Fibroblast of skin of right quadriceps (primary cell): ENCODE data around the gene HOXA10.

ENCODE experiments used
- DNase-seq: peaks from one replicate; pipeline ENCODE4 v3.0.0-alpha.2; 2013

HOXA10 gene

DNA sequence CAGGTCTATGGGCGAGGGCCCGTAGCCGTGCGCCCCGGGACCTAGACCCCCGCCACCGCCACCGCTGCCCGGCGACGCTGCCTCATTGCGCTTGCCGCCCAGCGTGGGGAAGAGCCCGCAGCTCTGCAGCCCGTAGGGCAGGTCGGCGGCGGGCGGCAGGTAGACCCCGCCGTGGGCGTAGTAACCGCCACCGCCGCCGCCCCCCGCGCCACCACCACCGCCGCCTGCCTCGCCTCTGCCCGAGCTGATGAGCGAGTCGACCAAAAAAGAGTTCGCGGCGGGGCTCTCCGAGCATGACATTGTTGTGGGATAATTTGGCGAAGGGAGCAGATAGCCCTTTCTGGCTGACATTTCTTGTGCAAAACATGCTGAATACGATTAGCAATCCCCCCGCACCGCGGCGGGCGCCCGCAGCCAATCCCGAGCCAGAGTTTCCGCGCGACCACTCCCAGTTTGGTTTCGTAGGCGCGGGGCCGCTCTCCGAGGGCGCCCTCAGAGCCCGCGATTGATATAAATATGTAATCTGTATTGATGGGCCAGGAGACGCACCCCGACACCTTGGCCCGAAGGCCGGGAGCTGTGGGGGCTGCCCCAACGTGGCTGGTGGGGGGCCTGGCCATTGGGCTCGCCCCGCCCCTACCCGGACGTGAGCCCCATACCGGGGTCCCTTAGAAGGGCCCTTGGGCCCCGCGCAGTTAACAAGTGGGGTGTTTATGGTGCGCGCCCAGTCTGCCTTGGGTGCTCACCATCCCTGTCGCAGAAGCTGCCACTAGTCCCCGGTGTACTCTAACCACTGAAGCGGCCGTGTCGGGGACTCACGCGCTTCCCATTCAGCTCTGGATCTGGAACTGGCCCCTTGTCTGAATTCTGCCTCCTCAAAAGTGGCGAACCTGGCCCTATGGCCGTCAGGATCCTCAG is at the start of gene HOXA10:
HOXA10 (minus strand) TSS at position 365 of the 918 bp plus-strand sequence; CDS start at position 351, 14 bp downstream.
- DNase-seq, result peak; percentile 89

- no peak for DNase-seq
These were observed 47.2 kb upstream of the HOXA10 start for GRCh38 chr7:27221201-27221797.

- no peak for DNase-seq
These were observed 46.4 kb upstream of the HOXA10 start for GRCh38 chr7:27220440-27220955.

DNA sequence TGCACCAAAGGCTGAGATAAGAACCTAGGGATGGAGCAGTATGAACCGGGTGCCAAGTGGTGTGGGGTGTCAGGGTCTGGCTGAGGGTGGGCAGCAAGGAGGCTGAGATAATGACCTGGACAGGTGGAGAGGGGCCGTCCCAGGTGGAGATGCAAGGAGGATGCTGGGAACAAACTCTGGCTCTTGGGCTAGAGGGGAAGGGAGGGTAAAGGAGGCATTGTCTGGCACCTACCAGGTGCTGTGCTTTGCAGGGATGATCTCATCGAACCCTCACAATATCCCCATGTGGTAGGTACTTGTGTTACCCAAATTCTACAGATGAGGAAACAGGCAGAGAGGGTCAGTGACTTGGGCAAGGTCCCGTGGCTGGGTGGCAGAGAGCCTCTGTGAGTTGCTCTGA is 45.7 kb upstream of the HOXA10 start:
- no peak for DNase-seq

DNA sequence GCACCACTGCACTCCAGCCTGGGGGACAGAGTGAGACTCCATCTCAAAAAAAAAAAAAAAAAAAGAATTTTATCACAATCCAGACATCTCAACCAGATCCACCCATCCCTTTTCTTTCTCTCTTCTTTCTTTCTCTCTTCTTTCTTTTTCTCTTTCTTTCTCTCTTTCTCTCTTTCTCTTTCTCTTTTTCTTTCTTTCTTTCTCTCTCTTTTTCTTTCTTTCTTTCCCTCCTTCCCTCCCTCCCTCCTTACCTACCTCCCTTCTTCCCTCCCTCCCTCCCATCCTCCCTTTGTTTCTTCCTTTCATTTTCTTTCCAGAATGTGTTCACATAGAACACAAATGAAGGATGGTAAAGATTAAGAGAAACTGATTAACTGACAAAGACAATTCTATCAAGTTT is 43.8 kb upstream of the HOXA10 start:
- DNase-seq, result no peak

DNA sequence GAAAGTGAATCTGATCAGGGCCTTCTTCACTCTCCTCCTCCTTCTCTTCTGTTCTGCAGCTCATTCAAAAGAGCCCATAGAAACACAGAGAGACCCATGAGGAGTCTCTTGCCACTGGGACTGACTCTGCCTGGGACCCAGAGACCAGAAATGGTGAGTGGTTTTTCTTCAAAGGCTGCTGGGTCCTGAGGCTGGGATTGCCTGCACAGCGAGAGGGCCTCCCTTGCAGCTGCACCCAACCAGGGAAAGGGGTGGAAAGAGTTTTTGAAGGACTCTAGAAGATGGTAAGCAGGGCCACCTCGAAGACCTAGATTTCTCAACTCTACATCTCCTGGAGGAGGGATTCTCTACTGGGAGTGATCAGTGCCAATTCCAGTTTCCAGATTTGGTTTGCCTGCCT is 41.2 kb upstream of the HOXA10 start:
- no peak for DNase-seq

GRCh38 chr7:27214239-27214950 is 40.3 kb upstream of the HOXA10 start:
- peak; percentile 15 for DNase-seq

GRCh38 chr7:27213433-27214238 is 39.5 kb upstream of the HOXA10 start:
- DNase-seq, result no peak

GRCh38 chr7:27212497-27213432 is 38.6 kb upstream of the HOXA10 start:
- peak; percentile 29 for DNase-seq

DNA sequence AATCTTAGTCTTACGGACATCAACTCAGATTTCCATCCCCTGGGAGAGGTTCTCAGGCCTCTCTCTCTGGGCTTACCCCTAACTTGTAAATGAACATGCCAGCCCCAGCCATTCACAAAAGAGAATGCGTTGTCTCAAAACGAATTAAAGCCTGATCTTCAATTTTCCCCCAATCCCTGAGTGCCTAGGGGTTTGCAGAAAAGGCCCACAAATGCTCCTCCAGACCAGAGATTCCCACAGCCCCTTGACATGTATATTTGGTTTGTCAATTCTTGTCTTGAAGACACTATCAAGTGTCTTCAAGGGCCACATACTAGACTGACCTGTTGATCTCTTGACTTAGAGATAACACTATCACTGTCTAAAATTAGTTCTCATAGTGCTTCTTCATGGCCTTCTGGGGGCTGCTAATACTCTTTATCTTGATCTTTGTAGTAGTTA is 37.7 kb upstream of the HOXA10 start:
- DNase-seq, result no peak

- DNase-seq, result no peak
These were observed 36.9 kb upstream of the HOXA10 start for GRCh38 chr7:27211084-27211446.

DNA sequence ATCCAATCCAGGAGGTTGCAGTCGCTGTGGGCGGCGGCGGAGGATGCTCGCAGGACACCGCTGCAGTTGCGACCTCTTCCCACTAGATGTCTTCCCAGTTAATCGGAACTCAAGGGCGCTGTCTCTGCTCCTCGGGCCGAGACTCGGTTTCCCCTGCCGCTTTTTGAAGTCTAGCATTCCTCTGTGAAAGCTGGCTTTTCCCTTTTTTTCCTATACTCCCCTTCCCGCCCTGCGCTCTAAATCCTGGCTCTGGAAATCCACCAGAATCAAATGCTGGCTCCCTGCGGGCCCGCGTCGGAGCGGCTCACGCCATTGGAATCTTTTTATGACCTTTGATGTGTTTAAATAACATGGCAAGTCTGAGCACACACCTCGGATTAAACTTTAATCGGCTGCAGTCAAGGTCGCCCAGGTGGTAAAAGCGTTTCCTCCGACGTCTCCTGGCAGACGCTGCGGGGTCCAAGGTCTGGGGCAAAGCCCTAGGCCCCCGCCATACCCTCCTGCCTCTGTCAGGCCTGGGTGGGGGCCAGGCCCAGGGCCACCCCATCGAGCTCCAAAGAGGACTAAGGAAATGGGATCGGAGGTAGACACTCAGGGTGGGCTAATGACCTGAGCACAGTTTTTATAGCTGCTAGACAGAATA is 36.4 kb upstream of the HOXA10 start:
- peak; percentile 36 for DNase-seq

DNA sequence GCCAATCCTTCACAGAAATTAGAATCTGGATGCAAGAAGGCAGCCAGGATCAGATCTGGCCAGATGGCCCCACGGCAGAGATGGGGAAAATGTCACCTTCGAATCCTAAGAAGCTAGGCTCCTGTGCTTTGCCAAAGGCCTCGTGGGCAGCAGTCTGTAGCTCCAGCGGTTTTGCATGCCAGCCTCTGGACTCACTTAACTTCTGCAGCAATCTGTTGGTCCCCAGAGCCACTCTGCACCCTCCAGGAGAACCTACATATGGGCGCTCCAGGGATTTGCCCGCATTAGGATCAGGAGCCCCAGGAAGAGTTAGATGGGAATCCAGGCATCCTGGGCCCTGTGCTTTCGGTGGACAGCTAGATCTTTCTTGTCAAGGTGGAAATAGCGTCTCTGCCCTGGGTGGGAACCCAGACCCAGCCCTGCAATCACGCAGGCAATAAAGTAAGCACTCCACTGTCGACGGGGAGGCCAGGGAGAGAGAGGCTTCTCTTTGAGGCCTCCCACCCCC is 35.9 kb upstream of the HOXA10 start:
- DNase-seq, result no peak

- no peak for DNase-seq
These were observed 34.9 kb upstream of the HOXA10 start for GRCh38 chr7:27208998-27209397.

GRCh38 chr7:27207348-27207985 is 33.3 kb upstream of the HOXA10 start:
- no peak for DNase-seq

GRCh38 chr7:27205325-27206280 is 31.5 kb upstream of the HOXA10 start:
- DNase-seq, result no peak

GRCh38 chr7:27204851-27205322 is 30.8 kb upstream of the HOXA10 start:
- DNase-seq, result no peak

GRCh38 chr7:27203964-27204594 is 30.0 kb upstream of the HOXA10 start:
- no peak for DNase-seq
